ENCODE measurements around the gene IMMP2L. TPM values are rescaled to one million over a fixed set of nuclear protein-coding genes. Genes with fewer than 3 reads are reported as not detected.

Gene IMMP2L
- total RNA-seq, 1 donor: 19.9 TPM

- DNase-seq (ENCODE audit: insufficient read length, low spot score, missing footprints): no peak
- Histone ChIP-seq H3K9me3 (ENCODE audit: low read depth, low read length) (no peaks in the 10 kb centered on the region), H3K36me3 (ENCODE audit: insufficient read depth, low read length) (no peaks in the 10 kb centered on the region), H3K79me2 (ENCODE audit: insufficient read depth, low read length) (no peaks in the 10 kb centered on the region), H4K20me1 (ENCODE audit: insufficient read depth, low read length) (no peaks in the 10 kb centered on the region), H3K27ac (ENCODE audit: low read depth, low read length) (no peak overlapping the region), H3K4me2 (ENCODE audit: insufficient read depth, low read length) (no peak overlapping the region), H3K4me1 (ENCODE audit: insufficient read depth, low read length) (no peaks in the 10 kb centered on the region), H3K4me3 (ENCODE audit: insufficient read depth, low read length) (no peak overlapping the region), H3K27me3 (ENCODE audit: insufficient read depth, low read length) (no peaks in the 10 kb centered on the region), H2AFZ (ENCODE audit: low read length) (no peak overlapping the region)
- TF ChIP-seq CTCF (IDR thresholded peaks at IDR 0.05; ENCODE audit: extremely low read depth, low read depth, low read length): no peak
Measured at GRCh38 chr7:111600091-111600490, 37.8 kb upstream of the IMMP2L start.

- H4K20me1 ChIP-seq (ENCODE audit: insufficient read depth, low read length): no peaks in the 10 kb centered on the region
- H3K79me2 ChIP-seq (ENCODE audit: insufficient read depth, low read length): no peaks in the 10 kb centered on the region
- H3K27ac ChIP-seq (ENCODE audit: low read depth, low read length): no peak overlapping the region
- H3K9me3 ChIP-seq (ENCODE audit: low read depth, low read length): no peaks in the 10 kb centered on the region
- no peak overlapping the region for H3K4me3 ChIP-seq (ENCODE audit: insufficient read depth, low read length)
- no peak for DNase-seq (ENCODE audit: insufficient read length, low spot score, missing footprints)
- no peaks in the 10 kb centered on the region for H3K27me3 ChIP-seq (ENCODE audit: insufficient read depth, low read length)
- no peak overlapping the region for H3K4me2 ChIP-seq (ENCODE audit: insufficient read depth, low read length)
- H3K4me1 ChIP-seq (ENCODE audit: insufficient read depth, low read length): no peaks in the 10 kb centered on the region
- no peak for TF ChIP-seq CTCF (IDR thresholded peaks at IDR 0.05; ENCODE audit: extremely low read depth, low read depth, low read length)
- H2AFZ ChIP-seq (ENCODE audit: low read length): no peak overlapping the region
- H3K36me3 ChIP-seq (ENCODE audit: insufficient read depth, low read length): no peaks in the 10 kb centered on the region
Measured at GRCh38 chr7:111595780-111596179, 33.5 kb upstream of the IMMP2L start.

- Histone ChIP-seq H3K27ac (ENCODE audit: low read depth, low read length) (no peak overlapping the region), H3K27me3 (ENCODE audit: insufficient read depth, low read length) (no peaks in the 10 kb centered on the region), H2AFZ (ENCODE audit: low read length) (no peak overlapping the region), H3K79me2 (ENCODE audit: insufficient read depth, low read length) (no peaks in the 10 kb centered on the region), H3K36me3 (ENCODE audit: insufficient read depth, low read length) (no peaks in the 10 kb centered on the region), H3K4me1 (ENCODE audit: insufficient read depth, low read length) (no peaks in the 10 kb centered on the region), H4K20me1 (ENCODE audit: insufficient read depth, low read length) (no peaks in the 10 kb centered on the region), H3K4me2 (ENCODE audit: insufficient read depth, low read length) (no peak overlapping the region), H3K9me3 (ENCODE audit: low read depth, low read length) (no peaks in the 10 kb centered on the region), H3K4me3 (ENCODE audit: insufficient read depth, low read length) (no peak overlapping the region)
- no peak for DNase-seq (ENCODE audit: insufficient read length, low spot score, missing footprints)
- TF ChIP-seq CTCF (IDR thresholded peaks at IDR 0.05; ENCODE audit: extremely low read depth, low read depth, low read length): no peak
Measured at GRCh38 chr7:111594602-111595001, 32.3 kb upstream of the IMMP2L start.

GRCh38 chr7:111593343-111593742, 31.1 kb upstream of the IMMP2L start:
- Histone ChIP-seq H3K79me2 (ENCODE audit: insufficient read depth, low read length) (no peaks in the 10 kb centered on the region), H4K20me1 (ENCODE audit: insufficient read depth, low read length) (no peaks in the 10 kb centered on the region)

More at GRCh38 chr7:111593343-111593742, 31.1 kb upstream of the IMMP2L start:
- TF ChIP-seq CTCF (IDR thresholded peaks at IDR 0.05; ENCODE audit: extremely low read depth, low read depth, low read length): no peak
- Histone ChIP-seq H3K27me3 (ENCODE audit: insufficient read depth, low read length) (no peaks in the 10 kb centered on the region), H3K4me1 (ENCODE audit: insufficient read depth, low read length) (no peaks in the 10 kb centered on the region), H3K4me2 (ENCODE audit: insufficient read depth, low read length) (no peak overlapping the region), H3K9me3 (ENCODE audit: low read depth, low read length) (no peaks in the 10 kb centered on the region), H2AFZ (ENCODE audit: low read length) (no peak overlapping the region), H3K4me3 (ENCODE audit: insufficient read depth, low read length) (no peak overlapping the region), H3K27ac (ENCODE audit: low read depth, low read length) (no peak overlapping the region), H3K36me3 (ENCODE audit: insufficient read depth, low read length) (no peaks in the 10 kb centered on the region)
- no peak for DNase-seq (ENCODE audit: insufficient read length, low spot score, missing footprints)

Data from osteoblast (primary cell).